ENCODE results near the gene PCCA.

DNA sequence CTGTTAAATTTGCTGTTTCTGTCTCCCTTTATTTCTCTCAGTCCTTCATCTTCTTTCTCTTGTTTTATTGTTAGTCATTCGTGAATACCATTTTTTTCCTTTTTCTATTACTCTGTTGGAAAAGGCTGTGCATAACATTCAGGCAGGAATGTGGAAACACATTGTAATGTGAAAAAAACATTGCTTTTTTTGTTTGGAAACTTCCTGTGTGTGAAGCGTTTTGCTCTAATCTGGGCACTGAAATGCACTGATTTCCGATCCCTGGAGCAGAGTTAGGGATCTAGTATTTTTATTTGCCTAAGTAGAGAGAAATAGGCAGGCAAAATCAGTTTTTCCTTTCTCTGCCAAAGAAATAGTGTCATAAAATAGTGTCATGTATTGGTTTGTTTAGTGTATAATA, 155.5 kb downstream of the PCCA start:
- no peak for TF ChIP-seq CTCF (conservative IDR thresholded peaks at IDR 0.05 in 1 of 2, IDR thresholded peaks at IDR 0.05 in 1 of 2; ENCODE audit: low read depth in 1 of 2, low read length in 2 of 2)
- TF ChIP-seq EZH2 (IDR thresholded peaks at IDR 0.05; ENCODE audit: low read length, missing control alignments), result no peak
